ENCODE data around the gene LYPD6B. TPM values are rescaled to one million over a fixed set of nuclear protein-coding genes. Genes with fewer than 3 reads are reported as not detected.

Gene LYPD6B
- polyA plus RNA-seq, 1 of the 3 experiments (the other 2 are of a cell fraction), result 18.2 TPM

- ChIA-PET CTCF (interaction anchor here (1.0 to 2.1 kb wide), 4 partner anchors 9 to 553 kb away, joined by 3 to 13 read pairs (median 7); no protein-coding TSS in a partner anchor), POLR2A (no interaction called here)
- H3K36me3 ChIP-seq (replicated peaks in 1 of 2; ENCODE audit: control insufficient read depth in 1 of 2, insufficient read depth in 2 of 2, low read length in 1 of 2), result peaks cover 0 to 3% of the 10 kb centered on the region in 2 experiments
Observed at GRCh38 chr2:149008381-149008780, 30.1 kb upstream of the LYPD6B start.

More at GRCh38 chr2:149008381-149008780, 30.1 kb upstream of the LYPD6B start:
- 82% methylated on average over 7 of the region's 7 CpGs for WGBS (ENCODE audit: low lambda C conversion rate)
- Histone ChIP-seq H3K79me2 (ENCODE audit: insufficient read depth) (no peaks in the 10 kb centered on the region), H3K4me2 (no peak overlapping the region), H3K9me3 (no peaks in the 10 kb centered on the region), H3F3A (replicated peaks; ENCODE audit: insufficient read depth) (no peaks in the 10 kb centered on the region), H3K4me3 (ENCODE audit: low read depth in 2 of 2, low read length in 1 of 2) (no peak overlapping the region), H3K9me2 (no peaks in the 10 kb centered on the region), H3K4me1 (ENCODE audit: control insufficient read depth in 1 of 2, insufficient read depth in 2 of 2, low read depth in 1 of 2, low read length in 1 of 2) (peaks cover 0 to 3% of the 10 kb centered on the region in 2 experiments; a peak in 1 of 4 replicates), H3K9ac (no peak overlapping the region), H2AFZ (ENCODE audit: low read depth) (no peak overlapping the region), H3K27me3 (ENCODE audit: insufficient read depth) (no peaks in the 10 kb centered on the region), H3K27ac (ENCODE audit: low read depth in 2 of 2, low read length in 1 of 2) (no peak overlapping the region), H4K20me1 (ENCODE audit: insufficient read depth) (no peaks in the 10 kb centered on the region)
- TF ChIP-seq, protein P1, sequence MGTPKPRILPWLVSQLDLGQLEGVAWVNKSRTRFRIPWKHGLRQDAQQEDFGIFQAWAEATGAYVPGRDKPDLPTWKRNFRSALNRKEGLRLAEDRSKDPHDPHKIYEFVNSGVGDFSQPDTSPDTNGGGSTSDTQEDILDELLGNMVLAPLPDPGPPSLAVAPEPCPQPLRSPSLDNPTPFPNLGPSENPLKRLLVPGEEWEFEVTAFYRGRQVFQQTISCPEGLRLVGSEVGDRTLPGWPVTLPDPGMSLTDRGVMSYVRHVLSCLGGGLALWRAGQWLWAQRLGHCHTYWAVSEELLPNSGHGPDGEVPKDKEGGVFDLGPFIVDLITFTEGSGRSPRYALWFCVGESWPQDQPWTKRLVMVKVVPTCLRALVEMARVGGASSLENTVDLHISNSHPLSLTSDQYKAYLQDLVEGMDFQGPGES (IDR thresholded peaks at IDR 0.05; ENCODE audit: low read depth, low read length), result no peak
- TF ChIP-seq, protein P2, sequence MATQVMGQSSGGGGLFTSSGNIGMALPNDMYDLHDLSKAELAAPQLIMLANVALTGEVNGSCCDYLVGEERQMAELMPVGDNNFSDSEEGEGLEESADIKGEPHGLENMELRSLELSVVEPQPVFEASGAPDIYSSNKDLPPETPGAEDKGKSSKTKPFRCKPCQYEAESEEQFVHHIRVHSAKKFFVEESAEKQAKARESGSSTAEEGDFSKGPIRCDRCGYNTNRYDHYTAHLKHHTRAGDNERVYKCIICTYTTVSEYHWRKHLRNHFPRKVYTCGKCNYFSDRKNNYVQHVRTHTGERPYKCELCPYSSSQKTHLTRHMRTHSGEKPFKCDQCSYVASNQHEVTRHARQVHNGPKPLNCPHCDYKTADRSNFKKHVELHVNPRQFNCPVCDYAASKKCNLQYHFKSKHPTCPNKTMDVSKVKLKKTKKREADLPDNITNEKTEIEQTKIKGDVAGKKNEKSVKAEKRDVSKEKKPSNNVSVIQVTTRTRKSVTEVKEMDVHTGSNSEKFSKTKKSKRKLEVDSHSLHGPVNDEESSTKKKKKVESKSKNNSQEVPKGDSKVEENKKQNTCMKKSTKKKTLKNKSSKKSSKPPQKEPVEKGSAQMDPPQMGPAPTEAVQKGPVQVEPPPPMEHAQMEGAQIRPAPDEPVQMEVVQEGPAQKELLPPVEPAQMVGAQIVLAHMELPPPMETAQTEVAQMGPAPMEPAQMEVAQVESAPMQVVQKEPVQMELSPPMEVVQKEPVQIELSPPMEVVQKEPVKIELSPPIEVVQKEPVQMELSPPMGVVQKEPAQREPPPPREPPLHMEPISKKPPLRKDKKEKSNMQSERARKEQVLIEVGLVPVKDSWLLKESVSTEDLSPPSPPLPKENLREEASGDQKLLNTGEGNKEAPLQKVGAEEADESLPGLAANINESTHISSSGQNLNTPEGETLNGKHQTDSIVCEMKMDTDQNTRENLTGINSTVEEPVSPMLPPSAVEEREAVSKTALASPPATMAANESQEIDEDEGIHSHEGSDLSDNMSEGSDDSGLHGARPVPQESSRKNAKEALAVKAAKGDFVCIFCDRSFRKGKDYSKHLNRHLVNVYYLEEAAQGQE (IDR thresholded peaks at IDR 0.05; ENCODE audit: low read depth, low read length), result no peak
- TF ChIP-seq, protein P3, sequence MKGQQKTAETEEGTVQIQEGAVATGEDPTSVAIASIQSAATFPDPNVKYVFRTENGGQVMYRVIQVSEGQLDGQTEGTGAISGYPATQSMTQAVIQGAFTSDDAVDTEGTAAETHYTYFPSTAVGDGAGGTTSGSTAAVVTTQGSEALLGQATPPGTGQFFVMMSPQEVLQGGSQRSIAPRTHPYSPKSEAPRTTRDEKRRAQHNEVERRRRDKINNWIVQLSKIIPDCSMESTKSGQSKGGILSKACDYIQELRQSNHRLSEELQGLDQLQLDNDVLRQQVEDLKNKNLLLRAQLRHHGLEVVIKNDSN (IDR thresholded peaks at IDR 0.05; ENCODE audit: borderline replicate concordance, low read depth), result no peak
- TF ChIP-seq POLR2AphosphoS5 (IDR thresholded peaks at IDR 0.05; ENCODE audit: low read depth, low read length), result no peak
- TF ChIP-seq JUND (IDR thresholded peaks at IDR 0.05), result no peak
- TF ChIP-seq TAF1 (IDR thresholded peaks at IDR 0.05; ENCODE audit: borderline replicate concordance, low read depth, low read length), result no peak
- TF ChIP-seq CHD2 (IDR thresholded peaks at IDR 0.05; ENCODE audit: low read length, partially characterized antibody), result no peak
- no peak for TF ChIP-seq YY1 (IDR thresholded peaks at IDR 0.05; ENCODE audit: low read depth)
- no peak for TF ChIP-seq NRF1 (IDR thresholded peaks at IDR 0.05; ENCODE audit: low read depth, low read length)
- no peak for TF ChIP-seq GABPA (IDR thresholded peaks at IDR 0.05; ENCODE audit: low read depth)
- no peak for TF ChIP-seq ZBTB33 (IDR thresholded peaks at IDR 0.05; ENCODE audit: borderline replicate concordance, low read depth)
- TF ChIP-seq TEAD4 (IDR thresholded peaks at IDR 0.05; ENCODE audit: borderline replicate concordance, insufficient read depth), result no peak
- TF ChIP-seq, protein P4, sequence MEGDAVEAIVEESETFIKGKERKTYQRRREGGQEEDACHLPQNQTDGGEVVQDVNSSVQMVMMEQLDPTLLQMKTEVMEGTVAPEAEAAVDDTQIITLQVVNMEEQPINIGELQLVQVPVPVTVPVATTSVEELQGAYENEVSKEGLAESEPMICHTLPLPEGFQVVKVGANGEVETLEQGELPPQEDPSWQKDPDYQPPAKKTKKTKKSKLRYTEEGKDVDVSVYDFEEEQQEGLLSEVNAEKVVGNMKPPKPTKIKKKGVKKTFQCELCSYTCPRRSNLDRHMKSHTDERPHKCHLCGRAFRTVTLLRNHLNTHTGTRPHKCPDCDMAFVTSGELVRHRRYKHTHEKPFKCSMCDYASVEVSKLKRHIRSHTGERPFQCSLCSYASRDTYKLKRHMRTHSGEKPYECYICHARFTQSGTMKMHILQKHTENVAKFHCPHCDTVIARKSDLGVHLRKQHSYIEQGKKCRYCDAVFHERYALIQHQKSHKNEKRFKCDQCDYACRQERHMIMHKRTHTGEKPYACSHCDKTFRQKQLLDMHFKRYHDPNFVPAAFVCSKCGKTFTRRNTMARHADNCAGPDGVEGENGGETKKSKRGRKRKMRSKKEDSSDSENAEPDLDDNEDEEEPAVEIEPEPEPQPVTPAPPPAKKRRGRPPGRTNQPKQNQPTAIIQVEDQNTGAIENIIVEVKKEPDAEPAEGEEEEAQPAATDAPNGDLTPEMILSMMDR (IDR thresholded peaks at IDR 0.05), result no peak
- no peak for TF ChIP-seq TCF12 (IDR thresholded peaks at IDR 0.05)
- TF ChIP-seq RCOR1 (IDR thresholded peaks at IDR 0.05; ENCODE audit: low read length), result no peak
- TF ChIP-seq FOXM1 (IDR thresholded peaks at IDR 0.05; ENCODE audit: low read depth), result no peak
- TF ChIP-seq SIN3A (IDR thresholded peaks at IDR 0.05; ENCODE audit: borderline replicate concordance, low read depth, low read length), result no peak
- DNase-seq, result peak; percentile 5

All from SK-N-SH (cell line).